ENCODE data around the gene PPP1R2C.

- TF ChIP-seq POLR2A (IDR thresholded peaks at IDR 0.05; ENCODE audit: low read length) (no peak), GATA1 (IDR thresholded peaks at IDR 0.05; ENCODE audit: low read depth, low read length) (no peak)
Observed at GRCh38 chrX:42797651-42798269, 19.8 kb upstream of the PPP1R2C start.
